Stimulated activated CD8-positive, alpha-beta memory T cell treated with anti-CD3 and anti-CD28 coated beads, Interleukin-7, amount 100 ng/mL, for 1 hour (primary cell): Measurements from ENCODE around the gene GREB1L.

ENCODE experiments used
- DNase-seq, 2 donors: peaks; one replicate each; pipeline ENCODE4 v3.0.0-alpha.2; 2020; ENCODE audit warnings: low read depth in 2 of 2

The GREB1L gene

DNA sequence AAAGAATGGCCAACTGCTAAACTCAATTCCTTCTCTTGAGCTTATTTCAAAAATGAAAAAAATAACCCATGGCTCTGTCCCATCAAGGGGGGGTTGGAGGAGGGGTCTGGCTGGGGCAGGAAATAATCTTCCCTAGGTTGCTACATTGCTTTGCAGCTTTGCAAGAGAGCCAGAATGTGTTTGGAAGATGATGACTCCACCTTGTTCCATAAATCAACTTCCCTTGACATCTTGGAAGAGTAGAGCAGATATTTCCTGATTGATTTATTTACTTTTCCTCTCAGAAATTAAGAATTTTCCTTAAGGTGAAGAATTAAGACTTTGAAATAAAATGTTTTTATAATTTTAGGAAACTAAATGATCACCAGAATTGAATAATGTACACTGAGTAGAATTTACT, 317.2 kb downstream of the GREB1L start:
- no peak for DNase-seq

DNA sequence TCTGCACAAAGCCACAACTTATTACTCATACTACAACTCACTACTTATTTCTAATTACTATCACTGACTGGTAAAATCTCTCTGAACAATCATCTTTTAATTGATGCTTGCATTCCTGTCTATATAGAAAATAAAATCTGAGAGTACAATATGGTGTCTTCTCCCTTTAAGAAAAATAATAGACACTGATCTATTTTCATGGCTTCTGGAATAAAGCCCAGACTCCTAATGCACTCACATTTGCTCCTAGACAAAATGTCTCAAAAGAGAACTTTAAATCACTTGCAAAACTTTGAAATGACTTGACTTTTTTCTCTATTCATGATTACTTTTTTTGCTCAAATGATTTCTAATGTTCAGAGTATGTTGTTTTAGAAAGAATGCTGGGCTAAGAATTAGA, 329.7 kb downstream of the GREB1L start:
- no peak for DNase-seq
